ENCODE results near the gene CFDP1.

CFDP1 gene

DNA sequence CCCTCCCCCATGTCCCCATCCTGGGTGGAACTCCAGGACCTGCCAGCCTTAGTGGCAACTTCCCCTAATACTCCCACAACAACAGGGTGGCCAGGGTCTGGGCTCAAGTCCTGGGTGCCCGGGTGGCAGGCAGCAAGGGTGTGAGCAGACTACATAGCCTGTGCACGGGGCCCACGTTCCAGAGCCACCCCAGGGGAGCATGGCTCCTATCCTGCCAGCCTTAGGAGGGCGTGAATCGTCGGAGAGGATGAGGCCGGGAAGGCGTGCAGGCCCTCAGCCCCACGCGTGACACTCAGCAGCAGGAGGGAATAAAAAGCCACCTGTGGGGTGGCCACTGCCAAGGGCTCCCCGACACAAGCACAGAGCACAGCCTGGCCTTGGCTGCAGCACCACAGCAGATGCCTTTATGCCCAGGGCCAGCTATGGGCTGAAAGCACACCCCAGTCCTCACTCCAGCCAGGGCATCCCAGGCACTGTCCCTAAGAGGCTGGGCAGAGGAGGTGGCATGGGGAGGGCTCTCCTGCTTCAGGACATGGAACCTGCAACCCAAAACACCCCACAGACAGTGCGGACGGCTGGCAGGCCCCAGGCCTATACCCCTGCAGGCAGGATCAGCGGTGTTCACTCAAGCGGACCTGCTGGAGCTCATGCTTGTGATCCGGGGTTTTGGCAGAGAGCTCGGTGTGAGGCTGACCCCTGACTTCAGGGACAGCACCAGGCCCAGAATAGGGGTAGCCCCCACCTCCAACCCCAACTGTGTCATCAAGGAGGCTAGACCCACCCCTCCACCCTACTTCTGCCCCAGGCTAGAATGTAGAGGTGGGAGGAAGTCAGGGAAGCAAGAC is 184.5 kb downstream of the CFDP1 start:
- no peak for DNase-seq

DNA sequence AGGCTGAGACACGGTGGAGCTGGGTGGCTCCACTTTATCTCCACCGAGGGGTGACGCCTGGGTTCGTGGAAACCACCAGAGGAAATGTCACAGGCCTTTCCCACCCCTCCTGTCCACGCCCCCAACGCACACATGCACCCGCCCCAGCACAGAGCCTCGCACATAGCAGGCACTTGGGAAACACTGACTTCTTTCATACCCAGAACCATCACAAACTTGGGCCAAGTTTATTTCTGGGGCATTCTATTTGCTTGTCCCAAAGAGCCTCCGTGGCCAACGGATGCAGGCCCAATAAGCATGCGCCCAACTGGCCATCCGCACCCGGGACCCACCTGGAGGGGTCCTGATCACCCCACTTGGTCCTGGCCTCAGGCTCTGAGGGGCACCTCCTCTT is 185.2 kb downstream of the CFDP1 start:
- no peak for DNase-seq

GRCh38 chr16:75247249-75247648 is 186.1 kb downstream of the CFDP1 start:
- no peak for DNase-seq

GRCh38 chr16:75246504-75247205 is 186.6 kb downstream of the CFDP1 start:
- DNase-seq: no peak

DNA sequence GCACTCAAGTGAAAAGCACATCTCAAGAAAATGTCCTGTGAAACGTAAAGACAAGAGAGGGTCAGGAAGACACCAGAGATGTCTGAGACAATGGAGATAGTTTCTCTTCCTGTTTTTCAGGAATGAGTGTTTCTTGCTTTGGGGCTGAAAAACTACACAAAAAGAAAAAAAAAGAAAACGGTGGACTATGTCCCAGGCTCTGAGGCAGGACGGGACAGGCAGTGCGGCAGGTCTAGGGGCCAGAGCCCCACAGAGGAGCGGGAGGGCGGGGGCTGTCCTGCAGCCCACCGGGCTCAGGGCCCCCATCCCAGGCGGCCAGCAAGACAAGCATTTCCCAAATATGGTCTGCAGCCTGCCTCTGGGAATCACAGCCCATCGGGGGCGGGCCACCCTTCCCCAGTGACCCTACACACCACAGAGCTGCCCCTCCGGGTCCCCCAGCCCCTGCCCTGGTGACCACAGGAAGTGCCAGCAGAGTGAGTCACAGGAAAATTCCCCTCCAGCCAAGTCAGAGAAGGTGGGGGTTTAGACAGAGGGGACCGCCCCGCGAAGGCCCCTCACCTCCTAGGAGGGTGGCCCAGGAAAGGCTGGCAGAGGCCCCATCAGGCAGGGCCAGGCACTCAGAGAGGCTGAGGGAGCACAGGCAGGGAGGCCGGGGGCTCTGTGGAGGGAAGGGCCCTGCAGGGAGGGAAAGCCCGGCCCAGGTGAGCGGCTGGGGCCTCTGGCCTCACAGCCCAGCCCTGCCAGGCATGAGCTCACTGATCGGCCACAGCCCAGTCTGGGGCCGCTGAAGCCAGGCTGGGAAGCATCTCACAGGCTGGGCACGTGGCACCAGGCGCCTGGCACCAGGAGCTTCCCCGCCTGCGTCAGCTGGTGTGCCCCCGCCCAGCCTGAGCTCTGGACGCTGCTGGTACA is 188.2 kb downstream of the CFDP1 start:
- DNase-seq: no peak

DNA sequence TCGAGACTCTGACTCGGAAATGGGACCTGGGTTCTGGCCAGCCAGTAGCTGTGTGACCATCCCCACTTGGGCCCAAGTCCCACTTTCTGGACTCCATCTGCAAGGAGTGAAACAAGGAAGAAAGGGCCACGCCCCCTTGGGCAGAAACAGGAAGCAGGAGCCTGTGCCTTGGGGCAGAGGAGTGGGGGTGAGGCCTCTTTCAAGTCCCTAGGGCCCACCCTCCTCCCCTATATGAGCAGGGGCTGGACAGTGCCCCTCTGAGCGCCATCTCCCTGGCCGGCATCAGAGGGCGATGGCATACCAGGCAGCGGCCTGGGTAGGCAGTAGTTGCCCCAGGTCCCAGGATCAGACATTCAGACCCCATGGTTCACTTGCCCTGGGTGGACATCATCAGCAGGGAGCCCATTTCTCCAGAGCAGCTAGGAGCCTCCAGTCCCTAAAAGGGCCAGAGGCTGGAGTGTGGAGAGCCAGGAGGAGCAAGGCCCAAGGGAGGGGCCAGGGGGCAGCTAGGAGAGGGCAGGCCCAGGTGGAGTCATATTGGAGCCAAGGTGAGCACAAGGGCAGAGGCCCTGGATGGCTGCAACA is 189.0 kb downstream of the CFDP1 start:
- no peak for DNase-seq
